Measurements from ENCODE around the gene MEIKIN.

DNA sequence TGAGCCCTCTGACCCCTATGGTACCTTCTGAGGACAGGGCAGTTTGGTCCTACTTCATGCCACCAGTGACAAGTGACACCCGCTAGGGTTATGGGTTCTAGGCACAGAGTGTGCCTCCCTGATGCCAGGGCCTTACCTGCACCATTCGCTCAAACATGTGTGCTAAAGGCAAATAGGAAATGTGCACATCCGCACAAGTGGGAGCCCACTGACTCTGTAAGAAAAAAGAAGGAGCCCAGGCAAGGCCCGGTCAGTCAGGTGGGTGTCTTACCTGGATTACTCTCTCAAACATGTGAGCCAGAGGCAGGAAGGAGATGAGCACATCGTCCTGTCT, 29.1 kb upstream of the MEIKIN start:
- TF ChIP-seq, protein P1, sequence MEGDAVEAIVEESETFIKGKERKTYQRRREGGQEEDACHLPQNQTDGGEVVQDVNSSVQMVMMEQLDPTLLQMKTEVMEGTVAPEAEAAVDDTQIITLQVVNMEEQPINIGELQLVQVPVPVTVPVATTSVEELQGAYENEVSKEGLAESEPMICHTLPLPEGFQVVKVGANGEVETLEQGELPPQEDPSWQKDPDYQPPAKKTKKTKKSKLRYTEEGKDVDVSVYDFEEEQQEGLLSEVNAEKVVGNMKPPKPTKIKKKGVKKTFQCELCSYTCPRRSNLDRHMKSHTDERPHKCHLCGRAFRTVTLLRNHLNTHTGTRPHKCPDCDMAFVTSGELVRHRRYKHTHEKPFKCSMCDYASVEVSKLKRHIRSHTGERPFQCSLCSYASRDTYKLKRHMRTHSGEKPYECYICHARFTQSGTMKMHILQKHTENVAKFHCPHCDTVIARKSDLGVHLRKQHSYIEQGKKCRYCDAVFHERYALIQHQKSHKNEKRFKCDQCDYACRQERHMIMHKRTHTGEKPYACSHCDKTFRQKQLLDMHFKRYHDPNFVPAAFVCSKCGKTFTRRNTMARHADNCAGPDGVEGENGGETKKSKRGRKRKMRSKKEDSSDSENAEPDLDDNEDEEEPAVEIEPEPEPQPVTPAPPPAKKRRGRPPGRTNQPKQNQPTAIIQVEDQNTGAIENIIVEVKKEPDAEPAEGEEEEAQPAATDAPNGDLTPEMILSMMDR (IDR thresholded peaks at IDR 0.05): no peak
- no peak for TF ChIP-seq EP300 (IDR thresholded peaks at IDR 0.05)

Data from tibial nerve (tissue), 4 donors.